ENCODE results near the gene CD1B. TPM values are rescaled to one million over a fixed set of nuclear protein-coding genes. Genes with fewer than 3 reads are reported as not detected.

The CD1B gene
- total and polyA plus RNA-seq, 2 experiments from 2014 or later = not detected

DNA sequence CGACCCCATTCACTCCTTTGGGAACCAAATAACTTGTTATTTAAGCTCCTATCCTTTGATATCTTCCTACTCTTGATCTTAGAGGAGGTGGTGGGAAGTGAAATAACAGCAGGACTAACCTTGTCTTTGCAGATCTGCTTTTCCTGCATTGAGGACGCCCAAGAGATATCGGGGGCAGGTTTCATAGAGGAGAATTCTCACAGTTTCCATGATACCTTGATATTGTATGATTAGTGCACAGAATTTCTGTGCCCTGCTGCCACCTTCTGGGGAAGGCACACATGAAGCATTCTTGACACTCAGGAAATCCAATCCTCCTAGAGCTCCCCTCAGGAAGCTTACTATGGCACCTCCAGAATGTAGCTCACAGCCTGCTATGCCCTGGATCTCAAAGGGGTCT lies 1.6 kb downstream of the CD1B start:
- Mint-ChIP-seq H3K27ac (no peak overlapping the region), H3K27me3 (ENCODE audit: insufficient read depth, low read depth, poor library complexity) (no peaks in the 10 kb centered on the region), H3K4me1 (no peaks in the 10 kb centered on the region), H3K4me3 (no peak overlapping the region), H3K9me3 (no peaks in the 10 kb centered on the region), H3K36me3 (ENCODE audit: low read depth) (no peaks in the 10 kb centered on the region)
- H2AFZ ChIP-seq = no peak overlapping the region
- no peak overlapping the region for H3K4me2 ChIP-seq
- peak; percentile 54 for ATAC-seq
- no peaks in the 10 kb centered on the region for H3K27me3 ChIP-seq (ENCODE audit: insufficient read depth)
- no peaks in the 10 kb centered on the region for H3K36me3 ChIP-seq (ENCODE audit: insufficient read depth)
- H3K79me2 ChIP-seq (replicated peaks; ENCODE audit: insufficient read depth) = no peaks in the 10 kb centered on the region
- no peaks in the 10 kb centered on the region; the same call in 1 of the 2 replicates for H4K20me1 ChIP-seq (replicated peaks; ENCODE audit: insufficient read depth)
- peak; percentile 36 for DNase-seq (ENCODE audit: low spot score)
- no peak overlapping the region for H3K27ac ChIP-seq (ENCODE audit: low read depth)
- no peak overlapping the region for H3K4me3 ChIP-seq
- H3F3A ChIP-seq (replicated peaks; ENCODE audit: low read depth) = no peaks in the 10 kb centered on the region
- H3K4me1 ChIP-seq (ENCODE audit: insufficient read depth) = no peaks in the 10 kb centered on the region
- no peaks in the 10 kb centered on the region for H3K9me2 ChIP-seq (ENCODE audit: insufficient read depth)
- TF ChIP-seq, protein P1, sequence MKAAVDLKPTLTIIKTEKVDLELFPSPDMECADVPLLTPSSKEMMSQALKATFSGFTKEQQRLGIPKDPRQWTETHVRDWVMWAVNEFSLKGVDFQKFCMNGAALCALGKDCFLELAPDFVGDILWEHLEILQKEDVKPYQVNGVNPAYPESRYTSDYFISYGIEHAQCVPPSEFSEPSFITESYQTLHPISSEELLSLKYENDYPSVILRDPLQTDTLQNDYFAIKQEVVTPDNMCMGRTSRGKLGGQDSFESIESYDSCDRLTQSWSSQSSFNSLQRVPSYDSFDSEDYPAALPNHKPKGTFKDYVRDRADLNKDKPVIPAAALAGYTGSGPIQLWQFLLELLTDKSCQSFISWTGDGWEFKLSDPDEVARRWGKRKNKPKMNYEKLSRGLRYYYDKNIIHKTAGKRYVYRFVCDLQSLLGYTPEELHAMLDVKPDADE (IDR thresholded peaks at IDR 0.05) = no peak
- TF ChIP-seq, protein P2, sequence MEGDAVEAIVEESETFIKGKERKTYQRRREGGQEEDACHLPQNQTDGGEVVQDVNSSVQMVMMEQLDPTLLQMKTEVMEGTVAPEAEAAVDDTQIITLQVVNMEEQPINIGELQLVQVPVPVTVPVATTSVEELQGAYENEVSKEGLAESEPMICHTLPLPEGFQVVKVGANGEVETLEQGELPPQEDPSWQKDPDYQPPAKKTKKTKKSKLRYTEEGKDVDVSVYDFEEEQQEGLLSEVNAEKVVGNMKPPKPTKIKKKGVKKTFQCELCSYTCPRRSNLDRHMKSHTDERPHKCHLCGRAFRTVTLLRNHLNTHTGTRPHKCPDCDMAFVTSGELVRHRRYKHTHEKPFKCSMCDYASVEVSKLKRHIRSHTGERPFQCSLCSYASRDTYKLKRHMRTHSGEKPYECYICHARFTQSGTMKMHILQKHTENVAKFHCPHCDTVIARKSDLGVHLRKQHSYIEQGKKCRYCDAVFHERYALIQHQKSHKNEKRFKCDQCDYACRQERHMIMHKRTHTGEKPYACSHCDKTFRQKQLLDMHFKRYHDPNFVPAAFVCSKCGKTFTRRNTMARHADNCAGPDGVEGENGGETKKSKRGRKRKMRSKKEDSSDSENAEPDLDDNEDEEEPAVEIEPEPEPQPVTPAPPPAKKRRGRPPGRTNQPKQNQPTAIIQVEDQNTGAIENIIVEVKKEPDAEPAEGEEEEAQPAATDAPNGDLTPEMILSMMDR (conservative IDR thresholded peaks at IDR 0.05; ENCODE audit: low read depth in 2 of 2) = peak; percentile 48 to 72
- TF ChIP-seq, protein P3, sequence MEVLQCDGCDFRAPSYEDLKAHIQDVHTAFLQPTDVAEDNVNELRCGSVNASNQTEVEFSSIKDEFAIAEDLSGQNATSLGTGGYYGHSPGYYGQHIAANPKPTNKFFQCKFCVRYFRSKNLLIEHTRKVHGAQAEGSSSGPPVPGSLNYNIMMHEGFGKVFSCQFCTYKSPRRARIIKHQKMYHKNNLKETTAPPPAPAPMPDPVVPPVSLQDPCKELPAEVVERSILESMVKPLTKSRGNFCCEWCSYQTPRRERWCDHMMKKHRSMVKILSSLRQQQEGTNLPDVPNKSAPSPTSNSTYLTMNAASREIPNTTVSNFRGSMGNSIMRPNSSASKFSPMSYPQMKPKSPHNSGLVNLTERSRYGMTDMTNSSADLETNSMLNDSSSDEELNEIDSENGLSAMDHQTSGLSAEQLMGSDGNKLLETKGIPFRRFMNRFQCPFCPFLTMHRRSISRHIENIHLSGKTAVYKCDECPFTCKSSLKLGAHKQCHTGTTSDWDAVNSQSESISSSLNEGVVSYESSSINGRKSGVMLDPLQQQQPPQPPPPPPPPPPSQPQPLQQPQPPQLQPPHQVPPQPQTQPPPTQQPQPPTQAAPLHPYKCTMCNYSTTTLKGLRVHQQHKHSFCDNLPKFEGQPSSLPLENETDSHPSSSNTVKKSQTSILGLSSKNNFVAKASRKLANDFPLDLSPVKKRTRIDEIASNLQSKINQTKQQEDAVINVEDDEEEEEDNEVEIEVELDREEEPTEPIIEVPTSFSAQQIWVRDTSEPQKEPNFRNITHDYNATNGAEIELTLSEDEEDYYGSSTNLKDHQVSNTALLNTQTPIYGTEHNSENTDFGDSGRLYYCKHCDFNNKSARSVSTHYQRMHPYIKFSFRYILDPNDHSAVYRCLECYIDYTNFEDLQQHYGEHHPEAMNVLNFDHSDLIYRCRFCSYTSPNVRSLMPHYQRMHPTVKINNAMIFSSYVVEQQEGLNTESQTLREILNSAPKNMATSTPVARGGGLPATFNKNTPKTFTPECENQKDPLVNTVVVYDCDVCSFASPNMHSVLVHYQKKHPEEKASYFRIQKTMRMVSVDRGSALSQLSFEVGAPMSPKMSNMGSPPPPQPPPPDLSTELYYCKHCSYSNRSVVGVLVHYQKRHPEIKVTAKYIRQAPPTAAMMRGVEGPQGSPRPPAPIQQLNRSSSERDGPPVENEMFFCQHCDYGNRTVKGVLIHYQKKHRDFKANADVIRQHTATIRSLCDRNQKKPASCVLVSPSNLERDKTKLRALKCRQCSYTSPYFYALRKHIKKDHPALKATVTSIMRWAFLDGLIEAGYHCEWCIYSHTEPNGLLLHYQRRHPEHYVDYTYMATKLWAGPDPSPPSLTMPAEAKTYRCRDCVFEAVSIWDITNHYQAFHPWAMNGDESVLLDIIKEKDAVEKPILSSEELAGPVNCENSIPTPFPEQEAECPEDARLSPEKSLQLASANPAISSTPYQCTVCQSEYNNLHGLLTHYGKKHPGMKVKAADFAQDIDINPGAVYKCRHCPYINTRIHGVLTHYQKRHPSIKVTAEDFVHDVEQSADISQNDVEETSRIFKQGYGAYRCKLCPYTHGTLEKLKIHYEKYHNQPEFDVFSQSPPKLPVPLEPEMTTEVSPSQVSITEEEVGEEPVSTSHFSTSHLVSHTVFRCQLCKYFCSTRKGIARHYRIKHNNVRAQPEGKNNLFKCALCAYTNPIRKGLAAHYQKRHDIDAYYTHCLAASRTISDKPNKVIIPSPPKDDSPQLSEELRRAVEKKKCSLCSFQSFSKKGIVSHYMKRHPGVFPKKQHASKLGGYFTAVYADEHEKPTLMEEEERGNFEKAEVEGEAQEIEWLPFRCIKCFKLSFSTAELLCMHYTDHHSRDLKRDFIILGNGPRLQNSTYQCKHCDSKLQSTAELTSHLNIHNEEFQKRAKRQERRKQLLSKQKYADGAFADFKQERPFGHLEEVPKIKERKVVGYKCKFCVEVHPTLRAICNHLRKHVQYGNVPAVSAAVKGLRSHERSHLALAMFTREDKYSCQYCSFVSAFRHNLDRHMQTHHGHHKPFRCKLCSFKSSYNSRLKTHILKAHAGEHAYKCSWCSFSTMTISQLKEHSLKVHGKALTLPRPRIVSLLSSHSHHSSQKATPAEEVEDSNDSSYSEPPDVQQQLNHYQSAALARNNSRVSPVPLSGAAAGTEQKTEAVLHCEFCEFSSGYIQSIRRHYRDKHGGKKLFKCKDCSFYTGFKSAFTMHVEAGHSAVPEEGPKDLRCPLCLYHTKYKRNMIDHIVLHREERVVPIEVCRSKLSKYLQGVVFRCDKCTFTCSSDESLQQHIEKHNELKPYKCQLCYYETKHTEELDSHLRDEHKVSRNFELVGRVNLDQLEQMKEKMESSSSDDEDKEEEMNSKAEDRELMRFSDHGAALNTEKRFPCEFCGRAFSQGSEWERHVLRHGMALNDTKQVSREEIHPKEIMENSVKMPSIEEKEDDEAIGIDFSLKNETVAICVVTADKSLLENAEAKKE (CRISPR knock-in tag; IDR thresholded peaks at IDR 0.05) = no peak
- TF ChIP-seq NANOG (IDR thresholded peaks at IDR 0.05; ENCODE audit: borderline replicate concordance) (no peak), EZH2 (IDR thresholded peaks at IDR 0.05; ENCODE audit: low read depth, unreplicated experiment) (no peak)

All from GM23338 (cell line).